HG03103 (cell line): ENCODE results near the gene PPP1R12C.
"Not testable (repeated sequence)": the region's sequence is repeated elsewhere in the genome, so short reads cannot be mapped to it uniquely, and the experiment has no call there.

Experiments
- ATAC-seq: cut with Tn5 transposase; IDR thresholded peaks from one replicate; pipeline ENCODE4 v1.9.1; 2021; ENCODE audit warnings: low read depth; ENCODE audit not compliant: unreplicated experiment

Gene PPP1R12C

GRCh38 chr19:55079400-55080038 is 37.9 kb downstream of the PPP1R12C start:
- ATAC-seq: no peak

GRCh38 chr19:55078996-55079395 is 38.4 kb downstream of the PPP1R12C start:
- ATAC-seq: no peak

GRCh38 chr19:55077106-55077505 is 40.3 kb downstream of the PPP1R12C start:
- no peak for ATAC-seq

- no peak for ATAC-seq
Observed at GRCh38 chr19:55076321-55076720, 41.1 kb downstream of the PPP1R12C start.

GRCh38 chr19:55075371-55075998 is 42.0 kb downstream of the PPP1R12C start, which contains the start of gene EPS8L1:
Gene EPS8L1 (plus strand): TSS chr19:55075869. CDS start chr19:55076445, 576 bp downstream.
- ATAC-seq: no peak

GRCh38 chr19:55071913-55072312 is 45.5 kb downstream of the PPP1R12C start:
- no peak for ATAC-seq

GRCh38 chr19:55071129-55071502 is 46.3 kb downstream of the PPP1R12C start:
- ATAC-seq: no peak

- ATAC-seq: no peak
Observed at GRCh38 chr19:55070466-55071128, 46.8 kb downstream of the PPP1R12C start.

GRCh38 chr19:55069865-55070197 is 47.6 kb downstream of the PPP1R12C start:
- ATAC-seq: no peak

- ATAC-seq: no peak
Observed at GRCh38 chr19:55068950-55069864, 48.2 kb downstream of the PPP1R12C start.

GRCh38 chr19:55067869-55068268 is 49.6 kb downstream of the PPP1R12C start:
- ATAC-seq: no peak

- ATAC-seq: no peak
Observed at GRCh38 chr19:55066107-55066709, 51.2 kb downstream of the PPP1R12C start.

GRCh38 chr19:55065516-55065915 is 51.9 kb downstream of the PPP1R12C start:
- ATAC-seq: not testable (repeated sequence)

GRCh38 chr19:55063492-55063843 is 54.0 kb downstream of the PPP1R12C start:
- no peak for ATAC-seq

GRCh38 chr19:55062735-55063491 is 54.5 kb downstream of the PPP1R12C start, which contains the start of gene RDH13:
Gene RDH13 (minus strand): TSS chr19:55063148. CDS start chr19:55063032, 116 bp downstream.
- peak; percentile 81 for ATAC-seq

GRCh38 chr19:55060287-55060686 is 57.1 kb downstream of the PPP1R12C start:
- not testable (repeated sequence) for ATAC-seq

GRCh38 chr19:55058781-55059610 is 58.4 kb downstream of the PPP1R12C start:
- no peak for ATAC-seq

- ATAC-seq: no peak
Observed at GRCh38 chr19:55056827-55057226, 60.6 kb downstream of the PPP1R12C start.

- ATAC-seq: no peak
Observed at GRCh38 chr19:55053735-55054134, 63.7 kb downstream of the PPP1R12C start.
